GM21360 (cell line): ENCODE results near the gene LDLRAP1.

Experiments
- ATAC-seq: cut with Tn5 transposase; IDR thresholded peaks from one replicate; pipeline ENCODE4 v1.9.1; 2021; ENCODE audit warnings: mild to moderate bottlenecking, moderate library complexity; ENCODE audit not compliant: unreplicated experiment

The LDLRAP1 gene

GRCh38 chr1:25523542-25523941, 19.9 kb upstream of the LDLRAP1 start:
- ATAC-seq, result no peak

GRCh38 chr1:25524568-25525360, 18.6 kb upstream of the LDLRAP1 start:
- ATAC-seq, result no peak

GRCh38 chr1:25525361-25525688, 18.1 kb upstream of the LDLRAP1 start:
- no peak for ATAC-seq

GRCh38 chr1:25526753-25527152, 16.7 kb upstream of the LDLRAP1 start:
- ATAC-seq, result no peak

GRCh38 chr1:25527226-25527846, 16.1 kb upstream of the LDLRAP1 start:
- no peak for ATAC-seq

- ATAC-seq, result no peak
Measured at GRCh38 chr1:25527946-25528595, 15.3 kb upstream of the LDLRAP1 start.

- no peak for ATAC-seq
Measured at GRCh38 chr1:25528881-25529517, 14.4 kb upstream of the LDLRAP1 start.

GRCh38 chr1:25529518-25530185, 13.8 kb upstream of the LDLRAP1 start:
- ATAC-seq, result no peak

GRCh38 chr1:25530186-25531081, 13.0 kb upstream of the LDLRAP1 start:
- no peak for ATAC-seq

- ATAC-seq, result no peak
Measured at GRCh38 chr1:25531082-25531461, 12.3 kb upstream of the LDLRAP1 start.

- ATAC-seq, result no peak
Measured at GRCh38 chr1:25532970-25533369, 10.4 kb upstream of the LDLRAP1 start.

- ATAC-seq, result no peak
Measured at GRCh38 chr1:25533775-25534409, 9.5 kb upstream of the LDLRAP1 start.

GRCh38 chr1:25534410-25534788, 9.0 kb upstream of the LDLRAP1 start:
- ATAC-seq, result no peak

GRCh38 chr1:25536124-25536523, 7.3 kb upstream of the LDLRAP1 start:
- no peak for ATAC-seq

GRCh38 chr1:25537153-25537831, 6.1 kb upstream of the LDLRAP1 start:
- ATAC-seq, result no peak

- no peak for ATAC-seq
Measured at GRCh38 chr1:25538191-25538767, 5.1 kb upstream of the LDLRAP1 start.

GRCh38 chr1:25540750-25541342, 2.6 kb upstream of the LDLRAP1 start:
- no peak for ATAC-seq

- ATAC-seq, result no peak
Measured at GRCh38 chr1:25541425-25541824, 2.0 kb upstream of the LDLRAP1 start.
